ENCODE results near the gene NLGN3.
A peak's percentile ranks its signal among the peaks of the same experiment; 100 is the strongest.

The NLGN3 gene

DNA sequence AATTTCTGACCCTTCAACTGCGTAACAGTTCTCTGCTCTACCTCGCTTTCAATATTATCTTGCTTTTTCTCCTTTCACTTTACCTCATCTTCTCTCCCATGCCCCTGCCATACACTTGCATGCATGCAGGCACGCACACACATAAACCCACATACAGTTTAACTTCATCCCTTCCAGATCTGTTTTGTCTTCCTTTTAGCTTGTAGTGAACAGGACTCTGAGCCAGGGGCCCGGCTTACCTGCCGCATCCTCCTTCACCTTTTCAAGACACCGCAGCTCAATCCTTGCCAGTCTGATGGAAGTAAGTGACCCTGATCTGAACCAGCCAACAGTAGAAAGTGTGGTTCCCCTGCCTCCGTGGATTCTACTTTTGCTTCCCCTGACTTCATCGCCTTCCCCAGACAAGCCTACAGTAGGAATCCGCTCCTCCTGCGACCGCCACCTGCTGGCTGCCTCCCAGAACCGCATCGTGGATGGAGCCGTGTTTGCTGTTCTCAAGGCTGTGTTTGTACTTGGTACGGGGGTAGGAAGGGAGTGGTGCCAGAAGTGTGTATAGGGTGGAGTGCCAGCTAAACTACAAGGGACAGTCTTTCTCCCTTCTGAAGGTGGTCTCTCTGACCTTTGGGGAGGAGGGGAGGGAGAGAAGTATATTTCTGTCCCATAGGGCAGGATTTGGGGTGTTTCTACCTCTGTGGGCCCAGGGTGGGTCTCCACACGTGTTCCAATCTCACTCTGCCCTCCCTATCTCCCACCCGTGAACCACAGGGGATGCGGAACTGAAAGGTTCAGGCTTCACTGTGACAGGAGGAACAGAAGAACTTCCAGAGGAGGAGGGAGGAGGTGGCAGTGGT, 15.5 kb upstream of the NLGN3 start:
- no peak overlapping the region for H3K27ac ChIP-seq (ENCODE audit: low read length)
- H3K9me3 ChIP-seq (ENCODE audit: insufficient read depth, low read length), result no peaks in the 10 kb centered on the region
- H3K79me2 ChIP-seq (ENCODE audit: low read length), result no peaks in the 10 kb centered on the region
- H3K4me1 ChIP-seq (ENCODE audit: low read length), result no peaks in the 10 kb centered on the region
- H3K4me3 ChIP-seq (ENCODE audit: low read length), result no peak overlapping the region
- peaks cover 28% of the 10 kb centered on the region for H3K36me3 ChIP-seq (replicated peaks; ENCODE audit: low read depth, low read length)
- no peak overlapping the region for H2AFZ ChIP-seq (ENCODE audit: low read depth, low read length)
- H4K20me1 ChIP-seq (ENCODE audit: insufficient read depth, low read length), result no peaks in the 10 kb centered on the region
- H3K27me3 ChIP-seq (ENCODE audit: low read depth, low read length), result no peaks in the 10 kb centered on the region
- no peak for TF ChIP-seq EZH2phosphoT487 (IDR thresholded peaks at IDR 0.05; ENCODE audit: low read depth)
- TF ChIP-seq, protein P1, sequence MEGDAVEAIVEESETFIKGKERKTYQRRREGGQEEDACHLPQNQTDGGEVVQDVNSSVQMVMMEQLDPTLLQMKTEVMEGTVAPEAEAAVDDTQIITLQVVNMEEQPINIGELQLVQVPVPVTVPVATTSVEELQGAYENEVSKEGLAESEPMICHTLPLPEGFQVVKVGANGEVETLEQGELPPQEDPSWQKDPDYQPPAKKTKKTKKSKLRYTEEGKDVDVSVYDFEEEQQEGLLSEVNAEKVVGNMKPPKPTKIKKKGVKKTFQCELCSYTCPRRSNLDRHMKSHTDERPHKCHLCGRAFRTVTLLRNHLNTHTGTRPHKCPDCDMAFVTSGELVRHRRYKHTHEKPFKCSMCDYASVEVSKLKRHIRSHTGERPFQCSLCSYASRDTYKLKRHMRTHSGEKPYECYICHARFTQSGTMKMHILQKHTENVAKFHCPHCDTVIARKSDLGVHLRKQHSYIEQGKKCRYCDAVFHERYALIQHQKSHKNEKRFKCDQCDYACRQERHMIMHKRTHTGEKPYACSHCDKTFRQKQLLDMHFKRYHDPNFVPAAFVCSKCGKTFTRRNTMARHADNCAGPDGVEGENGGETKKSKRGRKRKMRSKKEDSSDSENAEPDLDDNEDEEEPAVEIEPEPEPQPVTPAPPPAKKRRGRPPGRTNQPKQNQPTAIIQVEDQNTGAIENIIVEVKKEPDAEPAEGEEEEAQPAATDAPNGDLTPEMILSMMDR (IDR thresholded peaks at IDR 0.05; ENCODE audit: low read depth, low read length), result peak; percentile 77
- H3K9ac ChIP-seq (ENCODE audit: low read length), result no peak overlapping the region
- H3K4me2 ChIP-seq (ENCODE audit: low read length), result no peak overlapping the region

DNA sequence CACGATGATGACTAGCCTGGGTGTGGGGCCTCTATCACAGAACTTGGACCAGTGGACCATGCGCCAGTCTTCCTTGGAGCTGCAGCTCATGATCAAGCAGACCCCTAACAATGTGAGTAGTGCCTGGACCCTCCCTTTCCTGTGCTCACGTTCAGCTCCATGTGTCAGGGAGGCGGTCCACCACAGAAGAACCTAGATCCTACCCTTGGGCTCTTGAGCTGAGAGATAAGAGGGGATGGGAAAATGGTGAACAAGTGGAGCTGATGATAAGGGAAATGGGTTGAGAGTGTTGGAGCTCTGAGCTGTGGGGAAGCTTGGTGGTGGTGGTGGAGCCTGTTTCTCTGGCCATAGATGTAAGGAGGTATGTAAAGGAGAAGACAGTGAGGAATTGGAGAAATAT, 13.1 kb upstream of the NLGN3 start:
- H3K9me3 ChIP-seq (ENCODE audit: insufficient read depth, low read length), result no peaks in the 10 kb centered on the region
- no peaks in the 10 kb centered on the region for H3K27me3 ChIP-seq (ENCODE audit: low read depth, low read length)
- peaks cover 23% of the 10 kb centered on the region for H3K36me3 ChIP-seq (replicated peaks; ENCODE audit: low read depth, low read length)
- H2AFZ ChIP-seq (ENCODE audit: low read depth, low read length), result no peak overlapping the region
- no peaks in the 10 kb centered on the region for H3K4me1 ChIP-seq (ENCODE audit: low read length)
- H3K4me2 ChIP-seq (ENCODE audit: low read length), result no peak overlapping the region
- H3K9ac ChIP-seq (ENCODE audit: low read length), result no peak overlapping the region
- TF ChIP-seq, protein P1 (IDR thresholded peaks at IDR 0.05; ENCODE audit: low read depth, low read length), result no peak
- TF ChIP-seq EZH2phosphoT487 (IDR thresholded peaks at IDR 0.05; ENCODE audit: low read depth), result no peak
- no peak overlapping the region for H3K4me3 ChIP-seq (ENCODE audit: low read length)
- H4K20me1 ChIP-seq (ENCODE audit: insufficient read depth, low read length), result no peaks in the 10 kb centered on the region
- H3K79me2 ChIP-seq (ENCODE audit: low read length), result no peaks in the 10 kb centered on the region
- H3K27ac ChIP-seq (ENCODE audit: low read length), result no peak overlapping the region

- no peak overlapping the region for H2AFZ ChIP-seq (ENCODE audit: low read depth, low read length)
- H3K4me3 ChIP-seq (ENCODE audit: low read length), result no peak overlapping the region
- H3K36me3 ChIP-seq (replicated peaks; ENCODE audit: low read depth, low read length), result peaks cover 11% of the 10 kb centered on the region
- H3K27me3 ChIP-seq (ENCODE audit: low read depth, low read length), result no peaks in the 10 kb centered on the region
- no peak overlapping the region for H3K27ac ChIP-seq (ENCODE audit: low read length)
- no peaks in the 10 kb centered on the region for H3K79me2 ChIP-seq (ENCODE audit: low read length)
- H3K4me1 ChIP-seq (ENCODE audit: low read length), result no peaks in the 10 kb centered on the region
- H3K9ac ChIP-seq (ENCODE audit: low read length), result no peak overlapping the region
- H3K4me2 ChIP-seq (ENCODE audit: low read length), result no peak overlapping the region
- no peaks in the 10 kb centered on the region for H3K9me3 ChIP-seq (ENCODE audit: insufficient read depth, low read length)
- H4K20me1 ChIP-seq (ENCODE audit: insufficient read depth, low read length), result no peaks in the 10 kb centered on the region
- TF ChIP-seq EZH2phosphoT487 (IDR thresholded peaks at IDR 0.05; ENCODE audit: low read depth), result no peak
- TF ChIP-seq, protein P1 (IDR thresholded peaks at IDR 0.05; ENCODE audit: low read depth, low read length), result no peak
Observed at GRCh38 chrX:71140440-71140839, 4.2 kb upstream of the NLGN3 start.

- H2AFZ ChIP-seq (ENCODE audit: low read depth, low read length), result no peak overlapping the region
- no peaks in the 10 kb centered on the region for H3K4me1 ChIP-seq (ENCODE audit: low read length)
- peaks cover 3% of the 10 kb centered on the region for H3K36me3 ChIP-seq (replicated peaks; ENCODE audit: low read depth, low read length)
- no peak for TF ChIP-seq EZH2phosphoT487 (IDR thresholded peaks at IDR 0.05; ENCODE audit: low read depth)
- TF ChIP-seq, protein P1 (IDR thresholded peaks at IDR 0.05; ENCODE audit: low read depth, low read length), result no peak
- no peaks in the 10 kb centered on the region for H3K27me3 ChIP-seq (ENCODE audit: low read depth, low read length)
- no peaks in the 10 kb centered on the region for H3K79me2 ChIP-seq (ENCODE audit: low read length)
- H3K27ac ChIP-seq (ENCODE audit: low read length), result no peak overlapping the region
- H3K9ac ChIP-seq (ENCODE audit: low read length), result no peak overlapping the region
- no peak overlapping the region for H3K4me3 ChIP-seq (ENCODE audit: low read length)
- no peaks in the 10 kb centered on the region for H4K20me1 ChIP-seq (ENCODE audit: insufficient read depth, low read length)
- H3K9me3 ChIP-seq (ENCODE audit: insufficient read depth, low read length), result no peaks in the 10 kb centered on the region
- no peak overlapping the region for H3K4me2 ChIP-seq (ENCODE audit: low read length)
Observed at GRCh38 chrX:71143508-71143907, 1.1 kb upstream of the NLGN3 start.
